ENCODE data around the gene TCF23.

The TCF23 gene

DNA sequence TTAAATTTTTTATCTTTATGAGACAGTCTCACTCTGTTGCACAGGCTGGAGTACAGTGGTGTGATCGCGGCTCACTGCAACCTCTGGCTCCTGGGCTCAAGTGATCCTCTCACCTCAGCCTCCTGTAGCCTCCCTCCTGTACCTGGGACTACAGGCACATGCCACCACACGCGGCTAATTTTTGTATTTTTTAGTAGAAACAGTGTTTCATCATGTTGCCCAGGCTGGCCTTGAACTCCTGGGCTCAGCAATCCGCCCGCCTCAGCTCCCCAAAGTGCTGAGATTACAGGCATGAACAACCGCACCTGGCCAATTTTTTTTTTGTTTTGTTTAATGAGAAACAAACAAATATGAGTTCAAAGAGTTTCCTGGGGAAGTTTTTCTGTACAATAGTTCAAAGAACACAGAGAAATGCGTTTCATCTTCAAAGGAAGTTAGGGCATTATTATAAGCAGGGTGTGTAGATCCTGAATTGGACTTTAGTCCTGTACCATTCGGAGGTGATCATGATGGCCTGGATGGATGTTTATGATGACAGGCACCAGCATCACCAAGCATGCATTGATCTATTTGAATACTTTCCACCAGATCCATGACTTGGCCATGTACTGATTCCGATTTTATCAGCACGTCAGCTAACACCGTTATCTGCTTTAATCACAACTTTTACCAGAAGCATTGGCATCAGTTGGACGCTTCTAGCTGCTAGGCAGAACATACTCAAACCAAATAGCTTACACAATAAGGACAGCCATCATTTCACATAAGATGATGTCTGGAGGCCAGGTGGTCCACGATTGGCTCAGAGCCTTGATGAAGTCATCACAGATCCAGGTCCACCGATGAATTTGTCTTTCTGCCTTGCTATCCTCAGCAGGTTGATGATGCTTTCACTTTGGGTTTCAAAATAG, 28.9 kb downstream of the TCF23 start:
- no peak for DNase-seq (ENCODE audit: low spot score)
- TF ChIP-seq, protein P1, sequence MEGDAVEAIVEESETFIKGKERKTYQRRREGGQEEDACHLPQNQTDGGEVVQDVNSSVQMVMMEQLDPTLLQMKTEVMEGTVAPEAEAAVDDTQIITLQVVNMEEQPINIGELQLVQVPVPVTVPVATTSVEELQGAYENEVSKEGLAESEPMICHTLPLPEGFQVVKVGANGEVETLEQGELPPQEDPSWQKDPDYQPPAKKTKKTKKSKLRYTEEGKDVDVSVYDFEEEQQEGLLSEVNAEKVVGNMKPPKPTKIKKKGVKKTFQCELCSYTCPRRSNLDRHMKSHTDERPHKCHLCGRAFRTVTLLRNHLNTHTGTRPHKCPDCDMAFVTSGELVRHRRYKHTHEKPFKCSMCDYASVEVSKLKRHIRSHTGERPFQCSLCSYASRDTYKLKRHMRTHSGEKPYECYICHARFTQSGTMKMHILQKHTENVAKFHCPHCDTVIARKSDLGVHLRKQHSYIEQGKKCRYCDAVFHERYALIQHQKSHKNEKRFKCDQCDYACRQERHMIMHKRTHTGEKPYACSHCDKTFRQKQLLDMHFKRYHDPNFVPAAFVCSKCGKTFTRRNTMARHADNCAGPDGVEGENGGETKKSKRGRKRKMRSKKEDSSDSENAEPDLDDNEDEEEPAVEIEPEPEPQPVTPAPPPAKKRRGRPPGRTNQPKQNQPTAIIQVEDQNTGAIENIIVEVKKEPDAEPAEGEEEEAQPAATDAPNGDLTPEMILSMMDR (IDR thresholded peaks at IDR 0.05; ENCODE audit: extremely low read depth, missing control alignments): no peak

DNA sequence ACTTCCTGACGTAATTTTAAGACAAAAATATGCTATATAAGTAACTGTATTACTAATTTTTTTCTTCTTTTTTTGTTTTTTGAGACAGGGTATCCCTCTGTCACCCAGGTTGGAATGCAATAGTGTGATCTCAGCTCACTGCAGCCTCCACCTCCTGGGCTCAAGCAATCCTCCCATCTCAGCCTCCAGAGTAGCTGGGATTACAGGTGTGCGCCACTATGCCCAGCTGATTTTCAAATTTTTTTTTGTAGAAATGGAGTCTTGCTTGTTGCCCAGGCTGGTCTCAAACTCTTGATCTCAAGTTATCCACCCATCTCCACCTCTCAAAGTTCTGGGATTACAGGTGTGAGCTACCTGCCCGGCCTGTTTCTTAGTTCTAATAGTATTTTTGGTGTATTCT, 29.7 kb downstream of the TCF23 start:
- TF ChIP-seq, protein P1 (IDR thresholded peaks at IDR 0.05; ENCODE audit: extremely low read depth, missing control alignments): no peak

DNA sequence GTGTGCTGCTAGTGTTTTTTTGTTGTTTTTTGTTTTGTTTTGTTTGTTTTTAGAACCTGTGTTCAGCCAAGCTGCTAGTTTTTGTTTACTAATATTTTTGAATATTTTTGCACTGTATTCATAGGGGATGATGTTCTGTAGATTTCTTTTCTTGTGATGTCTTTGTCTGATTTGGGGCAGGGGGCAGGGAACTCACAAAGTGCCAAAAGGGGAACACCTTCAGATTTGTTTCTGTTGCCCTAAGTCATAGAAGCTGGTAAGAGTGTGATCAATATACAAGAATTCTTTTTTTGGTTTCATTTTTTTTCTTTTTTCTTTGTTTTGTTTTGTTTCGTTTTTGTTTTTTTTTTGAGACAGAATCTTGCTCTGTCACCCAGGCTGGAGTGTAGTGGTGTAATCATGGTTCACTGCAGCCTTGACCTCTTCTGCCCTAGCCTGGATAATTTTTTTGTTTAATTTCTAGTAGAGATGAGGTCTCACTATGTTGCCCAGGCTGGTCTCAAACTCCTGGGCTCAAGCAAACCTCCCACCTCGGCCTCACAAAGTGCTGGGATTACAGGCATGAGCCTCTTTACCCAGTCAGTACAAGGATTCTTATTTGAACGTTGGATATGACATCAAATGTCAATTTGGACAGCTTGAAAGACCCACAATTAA, 30.7 kb downstream of the TCF23 start:
- TF ChIP-seq, protein P1 (IDR thresholded peaks at IDR 0.05; ENCODE audit: extremely low read depth, missing control alignments): no peak
- no peak for DNase-seq (ENCODE audit: low spot score)

More for the DNA sequence above, 29.7 kb downstream of the TCF23 start:
- DNase-seq (ENCODE audit: low spot score): no peak

DNA sequence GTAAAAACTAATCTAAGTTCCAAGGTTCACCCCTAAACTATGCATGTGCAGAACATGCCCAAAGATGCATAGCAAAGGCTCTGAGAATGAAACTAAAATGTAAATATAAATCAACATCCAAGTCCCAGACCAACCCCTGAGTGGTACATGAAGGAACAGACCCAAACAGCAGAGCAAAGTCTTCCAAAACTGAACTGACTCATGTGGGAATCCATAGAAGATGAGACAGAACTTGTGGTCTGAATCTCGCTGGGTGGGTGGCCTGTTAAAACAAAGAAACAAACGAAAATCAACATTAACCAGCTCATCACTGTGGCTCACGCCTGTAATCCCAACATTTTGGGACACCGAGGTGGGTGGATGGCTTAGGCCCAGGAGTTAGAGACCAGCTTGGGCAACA, 33.5 kb downstream of the TCF23 start:
- TF ChIP-seq, protein P1 (IDR thresholded peaks at IDR 0.05; ENCODE audit: extremely low read depth, missing control alignments): no peak
- no peak for DNase-seq (ENCODE audit: low spot score)

DNA sequence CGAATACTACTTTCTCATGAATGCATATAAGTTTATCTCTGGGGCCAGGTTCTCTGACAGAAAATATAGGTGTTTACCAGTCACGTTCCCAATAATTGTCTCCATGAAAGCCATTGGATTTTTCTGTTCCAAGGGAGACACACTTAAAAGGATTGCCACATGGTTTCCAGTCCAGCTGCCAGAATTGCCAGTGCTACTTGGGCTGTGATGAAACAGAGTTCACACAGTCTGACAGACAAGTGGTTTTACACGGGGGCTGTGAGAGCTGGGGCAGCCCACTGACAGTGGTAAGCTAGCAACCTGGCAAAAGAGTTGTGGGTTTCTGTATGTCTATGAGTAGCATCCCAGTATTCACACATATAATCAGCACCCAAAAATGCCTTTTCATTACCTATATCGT, 35.3 kb downstream of the TCF23 start:
- DNase-seq (ENCODE audit: low spot score): no peak
- TF ChIP-seq, protein P1 (IDR thresholded peaks at IDR 0.05; ENCODE audit: extremely low read depth, missing control alignments): no peak

DNA sequence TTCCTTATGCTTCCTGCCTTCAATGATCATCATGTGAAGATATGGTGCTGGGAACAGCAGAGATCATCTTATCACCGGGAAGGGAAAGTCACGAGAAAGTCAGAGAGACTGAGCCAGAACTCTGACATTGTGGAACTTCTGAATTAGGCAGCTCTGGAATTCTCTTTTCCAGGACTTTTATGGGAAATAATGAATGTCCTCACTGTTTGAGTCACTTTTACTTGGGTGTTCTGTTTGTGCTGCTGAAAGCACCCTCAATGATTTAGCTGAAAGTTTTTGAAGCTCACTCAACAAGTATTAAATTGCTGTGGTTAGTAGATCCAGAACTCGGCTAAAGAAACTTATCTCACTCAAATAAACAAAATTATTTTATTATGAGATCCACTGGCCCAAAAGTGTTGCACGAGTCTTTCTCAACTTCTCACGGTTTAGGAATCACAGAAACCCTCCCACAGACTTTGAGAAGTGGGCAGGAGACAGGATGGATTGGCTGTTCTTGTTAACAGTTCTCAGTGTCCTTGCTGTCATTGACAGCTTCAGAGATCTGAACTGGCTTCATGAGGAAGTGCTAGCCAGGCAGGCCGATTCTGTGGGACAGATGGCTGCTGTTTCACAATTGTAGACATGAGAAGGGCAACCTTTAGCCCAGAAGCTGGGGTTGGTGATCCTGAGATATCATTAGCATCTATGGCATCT, 36.7 kb downstream of the TCF23 start:
- TF ChIP-seq, protein P1 (IDR thresholded peaks at IDR 0.05; ENCODE audit: extremely low read depth, missing control alignments): no peak
- DNase-seq (ENCODE audit: low spot score): no peak
